Hepatocyte (in vitro differentiated cells): ENCODE data around the gene RSPO4.

Experiments used
- EZH2 ChIP-seq: fragments of 200-600 bp; sonication (generic); IDR thresholded peaks from 2 replicates; pipeline ENCODE4 v1.6.1; 2016; ENCODE audit warnings: antibody characterized with exemption, mild to moderate bottlenecking, borderline replicate concordance
- TF ChIP-seq, protein P1 (sequence below): fragments of 200-600 bp; sonication (generic); IDR thresholded peaks from 2 replicates; pipeline ENCODE4 v1.5.1; 2016; ENCODE audit warnings: antibody characterized with exemption, mild to moderate bottlenecking; ENCODE audit not compliant: poor library complexity

DNA sequence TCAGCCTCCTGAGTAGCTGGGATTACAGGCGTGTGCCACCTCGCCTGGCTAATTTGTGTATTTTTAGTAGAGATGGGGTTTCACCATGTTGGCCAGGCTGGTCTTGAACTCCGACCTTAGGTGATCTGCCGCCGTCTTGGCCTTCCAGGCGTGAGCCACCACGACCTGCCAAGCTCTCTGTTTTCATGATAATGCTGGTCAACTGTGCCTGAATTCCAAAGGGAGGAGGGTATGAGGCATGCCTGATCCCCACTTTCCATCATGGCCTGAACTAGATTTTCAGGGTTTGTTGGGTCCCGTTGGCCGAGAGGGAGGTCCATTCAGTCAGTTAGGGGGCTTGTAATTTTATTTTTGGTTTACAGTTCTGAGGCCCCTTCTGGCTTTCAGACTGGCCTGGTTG lies 58.0 kb downstream of the RSPO4 start:
- TF ChIP-seq, protein P1, sequence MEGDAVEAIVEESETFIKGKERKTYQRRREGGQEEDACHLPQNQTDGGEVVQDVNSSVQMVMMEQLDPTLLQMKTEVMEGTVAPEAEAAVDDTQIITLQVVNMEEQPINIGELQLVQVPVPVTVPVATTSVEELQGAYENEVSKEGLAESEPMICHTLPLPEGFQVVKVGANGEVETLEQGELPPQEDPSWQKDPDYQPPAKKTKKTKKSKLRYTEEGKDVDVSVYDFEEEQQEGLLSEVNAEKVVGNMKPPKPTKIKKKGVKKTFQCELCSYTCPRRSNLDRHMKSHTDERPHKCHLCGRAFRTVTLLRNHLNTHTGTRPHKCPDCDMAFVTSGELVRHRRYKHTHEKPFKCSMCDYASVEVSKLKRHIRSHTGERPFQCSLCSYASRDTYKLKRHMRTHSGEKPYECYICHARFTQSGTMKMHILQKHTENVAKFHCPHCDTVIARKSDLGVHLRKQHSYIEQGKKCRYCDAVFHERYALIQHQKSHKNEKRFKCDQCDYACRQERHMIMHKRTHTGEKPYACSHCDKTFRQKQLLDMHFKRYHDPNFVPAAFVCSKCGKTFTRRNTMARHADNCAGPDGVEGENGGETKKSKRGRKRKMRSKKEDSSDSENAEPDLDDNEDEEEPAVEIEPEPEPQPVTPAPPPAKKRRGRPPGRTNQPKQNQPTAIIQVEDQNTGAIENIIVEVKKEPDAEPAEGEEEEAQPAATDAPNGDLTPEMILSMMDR: no peak
- TF ChIP-seq EZH2: no peak
